ENCODE measurements around the gene PEF1.

DNA sequence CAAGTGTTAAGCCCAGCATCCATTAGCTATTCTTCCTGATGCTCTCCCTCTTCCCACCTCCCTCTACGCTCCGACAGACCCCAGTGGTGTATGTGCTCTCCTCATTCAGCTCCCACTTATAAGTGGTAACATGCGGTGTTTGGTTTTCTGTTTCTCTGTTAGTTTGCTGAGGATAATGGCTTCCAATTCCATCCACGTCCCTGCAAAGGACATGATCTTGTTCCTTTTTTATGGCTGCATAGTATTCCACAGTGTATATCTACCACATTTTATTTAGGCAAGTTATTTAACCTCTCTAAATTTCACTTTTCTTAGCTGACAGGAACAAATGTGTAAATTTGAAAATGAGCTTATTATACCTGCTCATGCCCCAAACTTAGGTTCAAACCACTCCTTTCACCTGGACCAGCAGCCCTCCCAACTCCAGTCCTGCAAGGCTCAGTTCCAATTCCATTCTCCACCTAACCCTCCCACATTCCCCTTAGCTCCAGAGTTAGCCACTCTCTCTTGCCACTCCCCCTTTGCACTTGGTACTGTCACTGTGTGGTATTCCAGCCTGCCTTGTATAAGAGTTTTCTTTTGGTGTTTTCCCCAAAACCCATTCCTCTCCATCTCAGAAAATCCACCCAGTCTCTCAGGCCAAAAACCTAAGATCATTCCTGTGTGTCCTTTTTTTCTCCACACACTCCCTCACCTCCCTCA is 1.7 kb upstream of the PEF1 start:
- TF ChIP-seq, protein P1, sequence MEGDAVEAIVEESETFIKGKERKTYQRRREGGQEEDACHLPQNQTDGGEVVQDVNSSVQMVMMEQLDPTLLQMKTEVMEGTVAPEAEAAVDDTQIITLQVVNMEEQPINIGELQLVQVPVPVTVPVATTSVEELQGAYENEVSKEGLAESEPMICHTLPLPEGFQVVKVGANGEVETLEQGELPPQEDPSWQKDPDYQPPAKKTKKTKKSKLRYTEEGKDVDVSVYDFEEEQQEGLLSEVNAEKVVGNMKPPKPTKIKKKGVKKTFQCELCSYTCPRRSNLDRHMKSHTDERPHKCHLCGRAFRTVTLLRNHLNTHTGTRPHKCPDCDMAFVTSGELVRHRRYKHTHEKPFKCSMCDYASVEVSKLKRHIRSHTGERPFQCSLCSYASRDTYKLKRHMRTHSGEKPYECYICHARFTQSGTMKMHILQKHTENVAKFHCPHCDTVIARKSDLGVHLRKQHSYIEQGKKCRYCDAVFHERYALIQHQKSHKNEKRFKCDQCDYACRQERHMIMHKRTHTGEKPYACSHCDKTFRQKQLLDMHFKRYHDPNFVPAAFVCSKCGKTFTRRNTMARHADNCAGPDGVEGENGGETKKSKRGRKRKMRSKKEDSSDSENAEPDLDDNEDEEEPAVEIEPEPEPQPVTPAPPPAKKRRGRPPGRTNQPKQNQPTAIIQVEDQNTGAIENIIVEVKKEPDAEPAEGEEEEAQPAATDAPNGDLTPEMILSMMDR (IDR thresholded peaks at IDR 0.05; ENCODE audit: low read depth, low read length) = no peak
- TF ChIP-seq EZH2phosphoT487 (IDR thresholded peaks at IDR 0.05; ENCODE audit: low read depth) = no peak
